Heart left ventricle (tissue), 13 donors: ENCODE results near the gene SHISA8.

Experiments
- POLR2A ChIP-seq, 2 donors: fragments of 450-650 bp; IDR thresholded peaks; one replicate each; pipeline ENCODE4 v1.6.1; 2017; ENCODE audit warnings: antibody characterized with exemption in 2 of 2, mild to moderate bottlenecking in 2 of 2, moderate library complexity in 2 of 2
- TF ChIP-seq, protein P1 (sequence below), 12 donors: fragments of 200-600 bp; sonication (generic) in 4 of 12; IDR thresholded peaks; one replicate each; pipeline versions ENCODE4 v1.5.0 to v1.8.0; 2018 to 2022; ENCODE audit warnings: antibody characterized with exemption in 12 of 12, mild to moderate bottlenecking in 5 of 12
- donor health status: ischemic (EF 13 %, LVEDD 7.1; RV severe dilation, severe dysfunction).
- donor health status: DM: no; HTN: yes; CAD: no.
- donor health status: DM: no; HTN: no; CAD: no.
- donor health status: ischemic (EF 25% LVEDD 6.9; RV normal size, moderate dysfunction).
- donor health status: ischemic (EF 25% LVEDD 5.7; RV mildly dilated, moderate dysfunction).
- donor health status: ischemic (EF 35%, LVEDD 5.7; RV mildly dilated, moderate dysfunction).
- donor health status: nonischemic (EF 11% LVEDD 7.7; RV severe dilation, severe dysfunction).
- donor health status: DM: yes; HTN: yes; CAD: no.
- donor health status: PGD.
- donor health status: ischemic (EF 29% LVEDD 5.4; RV normal size, mild dysfunction).
- donor health status: nonischemic (EF 23%, LVEDD 6.1; RV moderate dilation, normal function).

DNA sequence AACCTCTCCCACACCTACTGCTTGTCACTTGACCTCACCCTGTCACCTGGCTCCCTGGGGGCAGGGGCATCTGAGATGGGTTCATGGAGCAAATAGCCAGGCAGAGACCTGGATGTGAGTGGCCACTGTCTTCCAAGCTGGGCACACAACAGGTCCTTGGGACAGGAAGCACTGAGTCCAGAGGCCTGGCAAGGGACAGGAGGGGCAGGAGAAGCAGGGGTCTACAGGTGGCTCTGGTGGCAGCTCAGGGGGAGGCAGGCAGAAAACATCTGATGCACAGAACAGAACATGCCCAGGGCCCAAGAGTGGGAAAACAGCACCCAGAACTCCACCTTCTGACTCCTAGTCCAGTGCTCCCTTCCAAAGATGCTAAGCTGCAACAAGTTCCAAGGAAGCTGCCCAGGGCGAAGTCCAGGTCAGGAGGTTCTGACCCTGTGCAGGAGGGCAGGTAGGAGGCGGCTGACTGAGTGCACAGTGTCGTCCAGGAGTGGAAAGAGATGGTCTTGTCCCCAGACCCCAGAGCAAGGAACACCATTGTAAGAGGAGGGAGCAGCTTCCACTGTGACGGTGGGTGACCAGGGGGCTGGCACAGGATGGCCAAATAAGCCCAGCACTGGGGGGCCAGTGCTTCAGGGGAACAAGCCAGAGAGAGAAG lies 8.2 kb upstream of the SHISA8 start:
- TF ChIP-seq, protein P1, sequence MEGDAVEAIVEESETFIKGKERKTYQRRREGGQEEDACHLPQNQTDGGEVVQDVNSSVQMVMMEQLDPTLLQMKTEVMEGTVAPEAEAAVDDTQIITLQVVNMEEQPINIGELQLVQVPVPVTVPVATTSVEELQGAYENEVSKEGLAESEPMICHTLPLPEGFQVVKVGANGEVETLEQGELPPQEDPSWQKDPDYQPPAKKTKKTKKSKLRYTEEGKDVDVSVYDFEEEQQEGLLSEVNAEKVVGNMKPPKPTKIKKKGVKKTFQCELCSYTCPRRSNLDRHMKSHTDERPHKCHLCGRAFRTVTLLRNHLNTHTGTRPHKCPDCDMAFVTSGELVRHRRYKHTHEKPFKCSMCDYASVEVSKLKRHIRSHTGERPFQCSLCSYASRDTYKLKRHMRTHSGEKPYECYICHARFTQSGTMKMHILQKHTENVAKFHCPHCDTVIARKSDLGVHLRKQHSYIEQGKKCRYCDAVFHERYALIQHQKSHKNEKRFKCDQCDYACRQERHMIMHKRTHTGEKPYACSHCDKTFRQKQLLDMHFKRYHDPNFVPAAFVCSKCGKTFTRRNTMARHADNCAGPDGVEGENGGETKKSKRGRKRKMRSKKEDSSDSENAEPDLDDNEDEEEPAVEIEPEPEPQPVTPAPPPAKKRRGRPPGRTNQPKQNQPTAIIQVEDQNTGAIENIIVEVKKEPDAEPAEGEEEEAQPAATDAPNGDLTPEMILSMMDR (IDR thresholded peaks at IDR 0.05) = no peak
- no peak for TF ChIP-seq POLR2A (IDR thresholded peaks at IDR 0.05)
